DMS153 (cell line): ENCODE measurements around the gene NEK5.
A peak's percentile ranks its signal among the peaks of the same experiment; 100 is the strongest.
"Not testable (repeated sequence)": the region's sequence is repeated elsewhere in the genome, so short reads cannot be mapped to it uniquely, and the experiment has no call there.

Experiments
- DNase-seq: peaks from one replicate; lab custom pipeline; 2025; lab: John Stamatoyannopoulos, UW

The NEK5 gene

DNA sequence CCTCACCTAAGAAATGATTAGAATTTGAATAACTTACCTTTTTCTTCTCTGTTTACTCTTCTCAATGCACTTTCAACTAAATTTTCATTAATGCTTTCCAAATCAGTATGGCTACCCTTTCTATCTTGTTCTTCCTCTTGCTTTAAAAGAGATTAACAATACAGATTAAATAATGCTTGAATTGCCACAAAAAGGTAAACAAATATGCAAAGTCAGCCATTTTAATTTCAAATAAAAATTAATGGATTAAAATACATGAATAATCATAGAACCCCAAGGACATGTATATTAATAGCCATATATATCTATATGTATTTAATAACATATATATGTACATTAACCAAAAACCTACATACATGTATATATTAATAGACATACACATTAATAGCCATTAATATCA is 7.9 kb upstream of the NEK5 start:
- no peak for DNase-seq

DNA sequence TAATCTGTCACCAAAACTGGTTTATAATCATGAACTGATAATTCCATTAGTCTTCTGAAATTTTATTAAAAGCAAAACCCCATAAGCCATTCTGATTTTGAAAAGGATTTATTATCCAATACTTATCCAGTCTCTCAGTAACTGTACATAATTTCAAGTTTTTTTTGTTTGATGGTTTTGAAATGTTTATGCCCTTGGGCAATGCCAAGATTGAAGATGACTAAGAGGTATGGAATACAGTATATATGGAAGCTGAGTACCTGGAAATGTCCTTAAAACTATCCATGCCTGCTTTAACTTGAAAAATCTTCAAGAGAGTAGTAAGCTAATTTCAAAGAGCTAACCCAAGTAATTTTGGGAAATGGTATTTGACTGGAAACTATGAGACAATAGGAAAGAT is 1.8 kb upstream of the NEK5 start:
- DNase-seq, result no peak

DNA sequence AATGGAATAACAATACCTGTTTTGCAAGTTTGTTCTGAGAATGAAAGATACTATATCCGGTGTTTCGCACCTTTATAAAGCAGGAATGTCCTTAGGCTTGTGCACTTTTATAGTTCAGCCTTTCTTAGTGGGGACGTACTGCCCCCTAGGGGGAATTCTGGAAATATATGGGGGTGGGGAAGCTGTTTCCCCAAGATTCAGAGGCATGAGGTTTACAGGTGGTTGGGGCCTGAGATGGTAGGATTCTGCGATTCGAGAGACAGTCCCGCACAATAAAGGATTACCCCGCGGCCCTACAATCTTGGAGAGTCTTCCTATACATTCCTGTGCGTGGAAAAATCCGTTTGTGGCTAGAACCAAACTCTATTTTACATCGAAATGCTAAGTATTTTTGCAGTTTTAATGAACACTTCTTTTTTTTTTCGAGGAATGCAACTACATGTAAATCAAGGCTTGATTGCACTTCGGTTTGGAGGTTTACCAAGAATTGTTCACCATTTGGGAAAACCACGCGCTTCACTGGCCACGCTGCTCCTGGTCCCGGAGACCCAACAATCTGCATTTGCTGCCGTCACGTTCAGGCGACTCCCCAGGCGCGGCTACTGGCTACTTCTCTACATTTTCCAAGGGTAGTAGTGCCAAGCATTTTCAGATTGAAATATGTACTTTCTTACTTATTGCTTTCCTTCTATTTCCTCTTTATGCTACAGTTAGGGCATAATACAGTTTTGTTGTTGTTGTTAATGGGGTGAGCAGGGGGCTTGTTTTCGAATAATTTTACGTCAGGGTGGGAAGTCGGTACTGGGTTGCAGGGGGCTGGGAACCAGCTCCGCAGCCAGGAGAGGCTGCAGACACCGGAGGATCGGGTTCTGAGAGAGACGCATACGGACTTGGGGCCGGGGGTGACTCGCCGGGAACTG is 830 bp downstream of the NEK5 start:
- peak; percentile 23 for DNase-seq

DNA sequence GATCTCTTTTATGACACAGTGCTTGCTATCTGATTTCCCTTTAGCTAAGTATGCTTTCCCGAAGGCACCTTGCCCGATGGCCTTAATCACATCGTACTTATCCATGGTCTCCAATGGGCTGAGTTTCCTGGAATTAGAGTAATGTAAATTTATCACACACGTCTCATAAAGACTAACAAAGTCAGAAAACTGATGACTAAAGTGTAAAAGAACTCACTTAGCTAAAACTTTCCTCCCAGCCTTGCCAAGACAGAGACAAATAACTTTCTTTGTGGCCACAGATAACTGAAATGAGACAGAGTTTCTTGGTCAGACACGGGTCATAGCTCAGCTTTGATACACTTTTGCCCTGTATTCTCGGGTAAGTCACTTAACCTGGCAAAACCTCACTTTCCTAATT is 1.5 kb downstream of the NEK5 start:
- DNase-seq, result no peak

DNA sequence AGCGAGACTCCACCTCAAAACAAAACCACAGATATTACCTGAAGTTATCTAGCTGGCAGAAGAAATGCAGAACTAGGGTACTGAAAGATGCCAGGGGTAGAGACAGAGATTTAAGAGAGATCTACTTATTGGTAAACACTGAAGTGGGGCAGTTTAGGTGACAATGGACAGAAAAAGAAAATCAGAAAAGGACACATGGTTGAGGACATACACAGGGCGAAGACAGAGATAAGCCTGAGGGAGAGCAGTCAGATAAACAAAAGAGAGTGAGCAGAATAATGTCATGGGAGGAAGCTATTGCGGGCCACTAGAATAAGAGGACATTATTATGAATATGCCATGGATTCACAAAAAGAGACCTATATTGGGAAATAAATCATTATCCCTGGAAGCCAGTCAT is 3.3 kb downstream of the NEK5 start:
- no peak for DNase-seq

DNA sequence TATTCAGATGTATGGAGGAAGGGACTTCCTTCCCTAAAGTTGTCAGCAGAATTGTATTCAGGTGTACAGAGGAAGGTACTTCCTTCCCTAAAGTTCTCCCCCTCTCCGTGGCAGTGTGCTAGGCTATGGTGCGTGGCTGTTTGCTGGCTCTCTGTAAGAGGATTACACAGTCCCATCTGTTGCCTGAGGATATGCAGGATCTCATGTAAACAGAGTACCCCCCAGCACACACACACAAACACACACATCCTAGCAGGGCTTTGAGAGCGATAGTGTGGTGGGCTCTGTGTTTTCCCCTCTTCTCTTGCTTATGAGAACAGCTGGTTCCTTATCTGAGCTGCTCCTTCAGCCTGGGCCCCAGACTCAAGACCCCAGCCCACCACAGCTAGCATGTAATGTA is 10.3 kb downstream of the NEK5 start:
- no peak for DNase-seq

DNA sequence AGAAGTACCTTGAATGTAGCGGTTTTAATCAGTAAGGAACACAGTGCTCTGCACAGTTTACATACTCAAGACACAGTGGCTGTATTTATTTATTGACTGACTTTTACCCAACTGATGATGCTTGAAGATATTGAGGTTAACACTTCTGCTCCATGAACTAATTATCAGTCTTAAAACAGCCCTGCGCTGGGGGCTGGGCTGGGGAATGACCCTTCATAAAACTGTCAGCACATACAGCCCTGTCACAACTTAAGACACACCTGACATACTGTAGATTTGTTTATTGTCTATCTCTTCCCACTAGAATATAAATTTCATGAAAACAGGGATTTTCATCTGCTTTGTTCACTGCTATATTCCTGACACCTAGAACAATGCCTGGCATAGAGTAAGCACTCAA is 10.8 kb downstream of the NEK5 start:
- no peak for DNase-seq

DNA sequence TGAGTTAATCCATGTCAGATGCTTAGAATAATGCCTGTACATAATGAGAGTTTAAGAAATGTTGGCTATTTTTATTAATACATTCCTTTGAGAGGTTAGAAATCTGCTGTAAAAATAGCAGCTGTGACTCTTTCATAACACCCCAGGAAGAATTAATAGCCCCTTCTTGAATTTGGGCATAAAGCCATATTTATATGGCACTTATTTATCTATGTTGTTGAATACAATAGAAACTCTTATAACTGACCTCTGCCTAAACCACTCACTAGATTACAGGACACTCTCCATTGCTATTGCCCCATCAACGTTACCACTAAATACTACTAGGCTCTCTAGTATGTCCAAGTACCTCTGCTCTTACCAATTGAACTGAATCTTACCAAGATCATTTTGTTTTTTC is 16.3 kb downstream of the NEK5 start:
- DNase-seq, result no peak

DNA sequence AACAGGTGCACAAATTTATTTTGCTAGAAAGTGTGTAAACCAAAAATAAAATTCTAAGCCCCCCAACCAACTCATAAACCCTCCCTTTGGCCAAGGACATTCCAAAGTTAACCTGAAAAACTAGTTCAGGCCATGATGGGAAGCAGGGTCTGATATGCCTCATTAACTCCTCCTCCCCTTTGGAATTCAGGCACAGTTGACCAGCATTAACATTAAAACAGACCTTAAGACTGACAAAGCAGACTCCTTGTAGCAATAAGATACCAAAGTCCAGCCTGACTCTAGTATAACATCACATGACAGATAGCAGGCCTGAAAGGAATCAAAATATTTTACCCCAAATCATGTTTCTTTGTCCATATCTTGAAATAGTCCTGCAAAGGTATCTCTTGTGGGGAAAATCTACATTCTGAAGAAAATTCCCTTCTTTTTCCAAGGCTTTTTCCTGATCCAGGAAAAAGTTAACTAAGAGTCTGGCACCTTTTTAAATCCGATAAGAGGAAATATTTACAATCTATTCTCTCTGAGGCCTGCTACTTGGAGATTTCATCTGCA is 19.7 kb downstream of the NEK5 start:
- no peak for DNase-seq

DNA sequence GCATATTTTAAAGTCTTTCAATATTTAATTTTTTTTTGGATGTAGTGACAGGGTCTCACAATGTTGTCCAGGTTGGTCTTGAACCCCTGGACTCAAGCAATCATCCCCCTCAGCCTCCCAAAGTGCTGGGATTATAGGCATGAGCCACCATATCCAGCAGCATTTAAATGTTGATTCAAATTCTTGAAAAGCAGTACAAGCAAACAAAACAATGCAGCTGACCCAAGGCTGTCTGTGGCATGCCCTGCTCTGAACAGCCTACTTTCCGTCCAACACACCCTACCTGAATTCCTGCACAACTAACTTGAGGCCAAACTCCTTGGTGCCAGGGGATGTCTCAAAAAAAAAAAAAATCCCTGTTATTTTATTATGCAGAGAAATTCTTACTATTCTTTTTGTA is 23.0 kb downstream of the NEK5 start:
- DNase-seq, result no peak

DNA sequence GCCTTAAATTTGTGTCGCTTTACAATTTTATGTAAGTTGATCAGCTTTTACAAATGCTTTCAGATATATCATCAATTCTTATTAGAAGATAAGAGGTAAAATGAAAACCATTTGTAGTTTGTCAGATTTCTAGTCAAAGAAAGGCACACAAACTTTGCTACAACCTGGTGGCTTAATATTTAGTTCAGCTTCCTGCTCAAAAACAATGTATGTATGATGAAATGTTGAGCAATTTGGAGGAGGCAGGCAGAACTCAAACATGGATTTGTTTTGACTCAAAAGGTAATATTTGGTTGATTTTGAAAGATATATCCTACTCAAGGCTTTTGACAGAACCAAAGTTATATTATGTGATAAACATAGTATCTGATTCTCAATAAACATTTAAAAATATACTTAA is 24.2 kb downstream of the NEK5 start:
- no peak for DNase-seq

DNA sequence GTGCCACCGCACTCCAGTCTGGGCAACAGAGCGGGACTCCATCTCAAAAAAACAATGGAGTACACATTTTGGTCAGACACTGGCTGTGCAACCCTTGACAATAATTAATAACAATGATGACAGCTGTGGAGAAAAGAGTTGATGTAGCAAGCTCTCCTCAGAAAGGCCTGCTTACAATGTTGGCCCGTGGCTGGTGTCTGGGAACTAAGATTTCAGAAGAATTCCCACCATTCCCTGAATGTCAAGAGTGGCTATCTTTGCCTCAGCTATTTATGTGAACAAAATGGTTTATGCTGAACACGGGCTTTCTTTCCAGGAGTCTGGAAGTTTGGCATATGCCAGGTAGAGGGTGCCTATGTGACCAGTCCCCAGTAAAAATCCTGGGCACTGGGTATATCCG is 25.5 kb downstream of the NEK5 start:
- DNase-seq, result no peak

DNA sequence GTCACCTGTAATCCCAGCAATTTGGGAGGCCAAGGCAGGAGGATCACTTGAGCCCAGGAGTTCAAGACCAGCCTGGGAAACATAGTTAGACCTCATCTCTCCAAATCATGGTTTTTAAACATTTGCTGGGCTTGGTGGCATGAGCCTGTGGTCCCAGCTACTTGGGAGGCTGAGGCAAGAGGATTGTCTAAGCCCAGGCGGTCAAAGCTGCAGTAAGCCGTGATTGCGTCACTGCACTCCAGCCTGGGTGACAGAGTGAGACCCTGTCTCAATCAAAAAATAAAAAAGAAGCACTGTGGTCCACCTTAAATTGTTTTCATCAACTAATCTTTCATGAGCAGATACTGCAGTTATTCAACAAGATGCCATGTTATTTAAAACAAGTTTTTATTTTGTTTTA is 26.4 kb downstream of the NEK5 start:
- not testable (repeated sequence) for DNase-seq

DNA sequence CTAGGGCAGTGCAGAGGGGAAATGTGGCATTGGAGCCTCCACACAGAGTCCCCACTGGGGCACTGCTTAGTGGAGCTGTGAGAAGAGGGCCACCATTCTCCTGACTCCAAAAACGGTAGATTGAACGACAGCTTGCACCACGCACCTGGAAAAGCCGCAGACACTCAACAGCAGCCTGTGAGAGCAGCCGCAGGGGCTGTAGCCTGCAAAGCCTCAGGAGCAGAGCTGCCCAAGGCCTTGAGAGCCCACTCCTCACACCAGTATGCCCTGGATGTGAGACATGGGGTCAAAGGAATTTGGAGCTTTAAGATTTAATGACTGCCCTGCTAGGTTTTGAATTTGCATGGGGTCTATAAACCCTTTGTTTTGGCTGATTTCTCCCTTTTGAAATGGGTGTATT is 31.7 kb downstream of the NEK5 start:
- DNase-seq, result no peak

DNA sequence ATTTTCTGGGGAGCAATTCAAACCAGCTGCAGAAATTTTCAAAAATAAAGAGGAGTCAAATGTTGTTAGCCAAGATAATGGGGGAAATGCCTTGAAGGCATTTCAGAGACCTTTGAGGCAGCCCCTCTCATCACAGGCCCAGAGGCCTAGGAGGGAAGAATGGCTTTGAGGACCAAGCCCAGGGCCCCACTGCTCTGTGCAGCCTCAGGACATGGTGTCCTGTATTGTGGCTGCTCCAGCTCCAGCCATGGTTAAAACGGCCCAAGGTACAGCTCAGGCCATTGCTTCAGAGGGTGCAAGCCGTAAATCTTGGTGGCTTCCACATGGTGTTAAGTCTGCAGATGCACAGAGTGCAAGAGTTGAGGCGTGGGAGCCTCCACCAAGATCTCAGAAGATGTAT is 32.1 kb downstream of the NEK5 start:
- DNase-seq, result no peak

DNA sequence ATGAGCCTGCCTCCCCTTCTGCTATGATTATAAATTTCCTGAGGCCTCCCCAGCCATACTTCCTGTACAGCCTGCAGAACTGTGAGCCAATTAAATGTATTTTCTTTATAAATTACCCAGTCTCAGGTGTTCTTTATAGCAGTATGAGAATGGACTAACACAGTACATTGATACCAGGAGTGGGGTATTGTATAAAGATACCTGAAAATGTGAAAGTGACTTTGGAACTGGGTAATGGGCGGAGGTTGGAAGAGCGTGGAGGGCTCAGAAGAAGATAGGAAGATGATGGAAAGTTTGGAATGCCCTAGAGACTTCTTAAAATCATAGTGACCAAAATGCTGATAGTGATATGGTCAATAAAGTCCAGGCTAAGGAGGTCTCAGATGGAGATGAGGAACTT is 32.8 kb downstream of the NEK5 start:
- no peak for DNase-seq

DNA sequence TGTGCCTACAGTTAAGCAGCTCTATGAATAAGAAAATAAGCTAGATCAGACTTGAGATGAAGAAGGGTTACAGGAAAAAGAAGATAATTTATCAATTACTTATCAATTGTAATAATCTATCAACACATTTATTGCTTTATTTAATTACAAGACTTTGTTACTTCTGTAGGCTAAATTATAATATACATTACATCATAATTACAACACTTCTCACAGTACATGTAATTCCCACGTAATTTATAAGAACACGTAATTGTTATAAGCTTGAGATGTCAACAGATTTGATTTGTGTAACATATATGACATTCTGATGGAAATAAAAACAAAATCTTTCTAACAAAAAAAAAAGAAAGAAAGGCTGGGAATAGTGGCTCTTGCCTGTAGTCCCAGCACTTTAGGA is 36.8 kb downstream of the NEK5 start:
- no peak for DNase-seq

DNA sequence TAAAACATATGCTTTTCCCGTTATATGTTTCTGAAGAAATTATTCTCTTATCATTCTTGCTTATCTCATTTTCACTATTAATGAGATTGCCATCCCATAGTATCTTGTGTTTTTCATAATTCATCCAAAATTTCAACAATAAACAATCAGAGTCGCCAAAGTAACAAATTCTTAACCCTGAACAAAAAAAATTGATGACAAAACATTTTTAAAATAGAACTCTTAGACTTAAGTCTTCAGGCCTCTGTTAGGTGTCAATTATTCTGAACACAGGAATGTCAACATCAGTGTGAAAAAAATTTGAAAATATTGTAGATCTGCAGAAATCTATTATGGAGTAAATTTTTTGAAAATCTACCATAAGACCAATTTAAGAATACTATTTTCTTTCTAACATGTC is 37.4 kb downstream of the NEK5 start:
- no peak for DNase-seq

DNA sequence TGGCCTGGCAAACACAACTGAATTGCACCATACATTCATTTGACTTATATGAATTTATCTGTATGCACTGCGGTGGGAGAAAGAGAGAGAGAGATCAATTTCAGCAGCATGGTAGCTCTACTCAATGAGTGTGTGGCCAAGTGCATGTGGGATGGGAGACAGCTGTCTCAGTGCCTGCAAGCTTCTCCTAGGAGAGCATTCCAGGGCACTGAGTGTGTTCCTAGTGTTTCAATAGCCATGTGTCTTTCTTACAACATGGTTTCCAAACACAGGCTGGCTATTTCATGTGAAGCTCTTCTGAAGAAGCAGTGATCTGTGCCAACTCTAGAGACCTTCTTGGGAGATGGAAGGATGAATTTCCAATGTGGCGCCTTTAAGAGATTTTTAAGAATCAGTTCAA is 43.5 kb downstream of the NEK5 start:
- no peak for DNase-seq

DNA sequence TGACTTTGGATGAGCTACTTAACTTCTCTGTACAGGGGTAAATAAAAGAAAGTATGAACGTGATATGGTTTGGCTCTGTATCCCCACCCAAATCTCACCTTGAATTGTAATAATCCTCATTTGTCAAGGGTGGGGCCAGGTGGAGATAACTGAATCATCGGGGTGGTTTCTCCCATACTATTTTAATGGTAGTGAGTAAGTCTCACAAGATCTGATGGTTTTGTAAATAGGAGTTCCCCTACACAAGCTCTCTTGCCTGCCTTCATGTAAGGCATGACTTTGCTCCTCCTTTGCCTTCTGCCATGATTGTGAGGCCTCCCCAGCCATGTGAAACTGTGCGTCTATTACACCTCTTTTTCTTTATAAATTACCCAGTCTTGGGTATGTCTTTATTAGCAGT is 43.9 kb downstream of the NEK5 start:
- DNase-seq, result not testable (repeated sequence)

DNA sequence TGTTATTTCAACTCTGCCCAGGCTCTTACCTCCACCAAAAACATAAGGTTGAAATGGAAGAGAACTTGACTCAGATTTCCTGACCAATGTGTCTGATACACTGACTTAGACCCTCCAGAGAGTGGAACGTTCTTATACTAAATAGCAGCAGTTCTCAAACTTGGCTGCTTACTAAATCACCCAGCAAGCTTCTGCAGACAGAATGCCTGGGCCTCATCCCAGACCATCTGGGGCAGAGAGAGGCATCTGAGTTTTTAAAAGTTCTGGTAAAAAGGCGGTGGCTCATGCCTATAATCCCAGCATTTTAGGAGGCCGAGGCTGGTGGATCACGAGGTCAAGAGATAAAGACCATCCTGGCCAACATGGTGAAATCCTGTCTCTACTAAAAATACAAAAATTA is 46.3 kb downstream of the NEK5 start:
- no peak for DNase-seq

DNA sequence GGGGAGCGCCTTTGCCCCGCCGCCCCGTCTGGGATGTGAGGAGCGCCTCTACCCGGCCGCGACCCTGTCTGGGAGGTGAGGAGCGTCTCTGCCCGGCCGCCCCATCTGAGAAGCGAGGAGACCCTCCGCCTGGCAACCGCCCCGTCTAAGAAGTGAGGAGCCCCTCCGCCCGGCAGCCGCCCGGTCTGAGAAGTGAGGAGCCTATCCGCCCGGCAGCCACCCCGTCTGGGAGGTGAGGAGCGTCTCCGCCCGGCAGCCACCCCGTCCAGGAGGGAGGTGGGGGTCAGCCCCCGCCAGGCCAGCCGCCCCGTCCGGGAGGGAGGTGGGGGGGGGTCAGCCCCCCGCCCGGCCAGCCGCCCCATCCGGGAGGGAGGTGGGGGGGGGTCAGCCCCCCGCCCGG is 49.0 kb downstream of the NEK5 start:
- DNase-seq, result not testable (repeated sequence)

DNA sequence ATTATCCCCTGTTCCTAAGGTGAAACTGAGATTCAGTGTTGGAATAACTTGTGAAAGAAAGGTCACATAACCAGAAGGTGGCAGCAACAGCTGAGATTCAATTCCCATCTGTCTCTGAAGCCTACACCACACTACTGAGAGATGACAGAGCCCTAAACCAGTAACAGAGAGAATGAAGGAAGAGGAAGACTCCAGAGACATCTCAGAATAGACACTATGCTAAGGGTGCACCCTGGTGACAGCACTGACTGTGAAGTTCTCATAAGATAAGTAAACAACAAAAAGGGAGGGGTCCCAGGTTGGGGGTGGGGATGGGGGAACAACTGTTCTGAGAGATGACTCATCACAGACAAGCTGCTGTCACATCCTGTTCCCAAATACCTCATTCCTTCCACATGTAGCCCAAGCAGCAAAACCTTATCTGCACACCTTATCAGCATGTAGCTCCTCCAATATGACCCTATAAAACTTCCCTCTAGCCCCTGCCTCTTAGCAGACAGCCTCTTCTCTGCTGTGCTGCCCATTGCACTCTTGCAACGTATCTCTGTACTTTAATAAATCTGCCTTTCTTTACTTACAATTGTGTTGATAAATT is 57.8 kb downstream of the NEK5 start:
- no peak for DNase-seq

DNA sequence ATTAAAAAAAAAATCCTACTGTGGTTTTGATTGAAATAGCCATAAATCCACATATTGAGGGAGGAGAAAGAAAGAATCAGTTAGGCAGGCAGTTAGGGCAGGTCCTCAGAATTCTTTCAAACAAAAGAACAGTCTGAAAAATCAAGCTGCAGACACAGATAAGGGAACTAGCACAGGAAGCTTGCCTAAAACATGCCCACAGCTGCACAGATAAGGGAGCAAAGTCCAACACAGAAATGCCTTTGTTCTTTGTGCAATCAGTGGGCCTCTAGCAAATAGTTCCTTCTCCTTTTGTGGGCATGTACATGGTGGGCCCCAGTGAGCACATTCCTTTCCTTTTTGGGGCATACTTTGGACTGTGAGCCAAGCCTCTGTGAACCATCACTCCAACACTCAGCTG is 61.6 kb downstream of the NEK5 start:
- no peak for DNase-seq
